Activated B cell treated with CpG ODN at 0.5 μM for 24 hours (primary cell): ENCODE results near the gene NME8. TPM values are rescaled to one million over a fixed set of nuclear protein-coding genes. Genes with fewer than 3 reads are reported as not detected.

Experiments
- ATAC-seq: fragments of 200-7000 bp; cut with Tn5 transposase; one replicate; pipeline ENCODE4 v1.10.0; 2021; ENCODE audit warnings: low read depth, mild to moderate bottlenecking, moderate library complexity
- CTCF ChIA-PET: fragments of 350-600 bp; sonication (Branson Sonifier 250); formaldehyde crosslinking; loops from one replicate; lab custom pipeline; 2021; ENCODE audit warnings: antibody characterized with exemption; lab: Charles Lee
- POLR2A ChIA-PET: fragments of 350-600 bp; sonication (Branson Sonifier 250); formaldehyde crosslinking; loops from one replicate; lab custom pipeline; 2021; ENCODE audit warnings: antibody characterized with exemption; lab: Charles Lee
- DNase-seq: peaks from one replicate; pipeline ENCODE4 v3.0.0; 2022
- H3K27ac Mint-ChIP-seq: one replicate; pipeline ENCODE4 v1.8.0; 2020; ENCODE audit warnings: mixed read lengths
- H3K27me3 Mint-ChIP-seq: one replicate; pipeline ENCODE4 v1.8.0; 2021; ENCODE audit warnings: mixed read lengths
- H3K36me3 Mint-ChIP-seq: one replicate; pipeline ENCODE4 v1.8.0; 2021; ENCODE audit warnings: low read depth, mixed read lengths
- H3K4me1 Mint-ChIP-seq: one replicate; pipeline ENCODE4 v1.8.0; 2021; ENCODE audit warnings: mixed read lengths
- H3K4me3 Mint-ChIP-seq: one replicate; pipeline ENCODE4 v1.8.0; 2020; ENCODE audit warnings: mild to moderate bottlenecking, mixed read lengths
- H3K9me3 Mint-ChIP-seq: one replicate; pipeline ENCODE4 v1.8.0; 2020; ENCODE audit warnings: mixed read lengths
- CTCF ChIP-seq: fragments of 200-600 bp; IDR thresholded peaks from one replicate; pipeline ENCODE4 v1.8.0; 2022; ENCODE audit warnings: antibody characterized with exemption, mild to moderate bottlenecking
- intact Hi-C: fragments of 100-400 bp; cut with micrococcal nuclease; formaldehyde crosslinking; loops from one replicate; pipeline ENCODE4 v1.15.1; 2024
- total RNA-seq: library from RNA; stranded (reverse); gene quantifications from 2 replicates; pipeline ENCODE4 v1.2.3, GENCODE V29; 2022

NME8 gene
- total RNA-seq, 1 donor from 2014 or later: not detected

GRCh38 chr7:37920305-37920848 lies 72.0 kb downstream of the NME8 start, which contains the start of gene EPDR1:
Gene EPDR1 (plus strand): TSS chr7:37920640. CDS start chr7:37920940, 300 bp downstream.
- ChIA-PET POLR2A (no interaction called here), CTCF (no interaction called here)
- H3K4me3 Mint-ChIP-seq: peak within 1 kb of the TSS; percentile 77
- intact Hi-C loops: loop anchor here (2.0 kb wide), 1 partner anchor 302 kb away; no protein-coding TSS in a partner anchor
- no peak for TF ChIP-seq CTCF
- peaks cover 2% of the 10 kb centered on the region for H3K9me3 Mint-ChIP-seq
- H3K4me1 Mint-ChIP-seq: peaks cover 33% of the 10 kb centered on the region
- no peak within 1 kb of the TSS for H3K27ac Mint-ChIP-seq
- peak; percentile 77 for ATAC-seq
- peaks cover 50% of the 10 kb centered on the region for H3K27me3 Mint-ChIP-seq
- no peak for DNase-seq
- H3K36me3 Mint-ChIP-seq: no peaks in the 10 kb centered on the region

- H3K36me3 Mint-ChIP-seq: no peaks in the 10 kb centered on the region
- peaks cover 4% of the 10 kb centered on the region for H3K9me3 Mint-ChIP-seq
- ChIA-PET POLR2A (no interaction called here), CTCF (no interaction called here)
- H3K4me3 Mint-ChIP-seq: peak overlapping the region; percentile 77
- H3K27me3 Mint-ChIP-seq: peaks cover 48% of the 10 kb centered on the region
- intact Hi-C loops: loop anchor here (2.0 kb wide), 1 partner anchor 302 kb away; no protein-coding TSS in a partner anchor
- H3K4me1 Mint-ChIP-seq: peaks cover 27% of the 10 kb centered on the region
- no peak for TF ChIP-seq CTCF
- ATAC-seq: peak; percentile 45
- DNase-seq: peak; percentile 20
- no peak overlapping the region for H3K27ac Mint-ChIP-seq
These were observed 72.7 kb downstream of the NME8 start for GRCh38 chr7:37920849-37921805.

GRCh38 chr7:37921876-37922275 lies 73.5 kb downstream of the NME8 start:
- intact Hi-C loops: loop anchor here (2.0 kb wide), 1 partner anchor 301 kb away; no protein-coding TSS in a partner anchor
- DNase-seq (no peak), ATAC-seq (no peak)
- TF ChIP-seq CTCF: no peak
- Mint-ChIP-seq H3K9me3 (peaks cover 4% of the 10 kb centered on the region), H3K27me3 (peaks cover 46% of the 10 kb centered on the region), H3K4me3 (no peak overlapping the region), H3K4me1 (peaks cover 22% of the 10 kb centered on the region), H3K27ac (no peak overlapping the region), H3K36me3 (no peaks in the 10 kb centered on the region)
- CTCF ChIA-PET: no interaction called here
- POLR2A ChIA-PET: no interaction called here

GRCh38 chr7:37923996-37924395 lies 75.6 kb downstream of the NME8 start:
- Mint-ChIP-seq H3K36me3 (no peaks in the 10 kb centered on the region), H3K4me3 (no peak overlapping the region), H3K9me3 (peaks cover 4% of the 10 kb centered on the region), H3K27me3 (peaks cover 34% of the 10 kb centered on the region), H3K27ac (no peak overlapping the region), H3K4me1 (peaks cover 14% of the 10 kb centered on the region)
- ATAC-seq (no peak), DNase-seq (no peak)
- ChIA-PET CTCF (no interaction called here), POLR2A (no interaction called here)
- no peak for TF ChIP-seq CTCF
- intact Hi-C loops: no loop called here

- DNase-seq: no peak
- CTCF ChIA-PET: no interaction called here
- Mint-ChIP-seq H3K27ac (no peak overlapping the region), H3K27me3 (peaks cover 29% of the 10 kb centered on the region), H3K4me1 (peaks cover 14% of the 10 kb centered on the region), H3K9me3 (peaks cover 4% of the 10 kb centered on the region), H3K4me3 (no peak overlapping the region), H3K36me3 (no peaks in the 10 kb centered on the region)
- ATAC-seq: no peak
- TF ChIP-seq CTCF: no peak
- POLR2A ChIA-PET: no interaction called here
- intact Hi-C loops: no loop called here
These were observed 76.2 kb downstream of the NME8 start for GRCh38 chr7:37924491-37925041.
